Esophagus muscularis mucosa (tissue), 4 donors: ENCODE results near the gene THEMIS. TPM values are rescaled to one million over a fixed set of nuclear protein-coding genes. Genes with fewer than 3 reads are reported as not detected.

Source experiments
- DNase-seq: peaks from one replicate; pipeline ENCODE4 v3.0.0-alpha.2; 2017; ENCODE audit errors: extremely low spot score
- H3K27ac ChIP-seq, 4 donors: fragments of 200-600 bp; sonication (generic); replicated peaks in 1 of 4; 1 replicate in 3 of 4; 2 replicates in 1 of 4; pipeline ENCODE4 v1.5.1; 2016 to 2019; ENCODE audit warnings: mild to moderate bottlenecking in 1 of 4
- H3K27me3 ChIP-seq, 4 donors: fragments of 200-600 bp; sonication (generic); one replicate each; pipeline versions ENCODE4 v1.5.1 to v1.6.0; 2016 to 2019
- H3K36me3 ChIP-seq, 4 donors: fragments of 200-600 bp; sonication (generic); one replicate each; pipeline ENCODE4 v1.5.1; 2016 to 2019
- H3K4me1 ChIP-seq, 4 donors: fragments of 200-600 bp; sonication (generic); one replicate each; pipeline ENCODE4 v1.5.1; 2016 to 2019
- H3K4me3 ChIP-seq, 4 donors: fragments of 200-600 bp; sonication (generic); 1 replicate in 2 of 4; 2 replicates in 2 of 4; pipeline ENCODE4 v1.5.1; 2016 to 2019; ENCODE audit warnings: mild to moderate bottlenecking in 4 of 4, moderate library complexity in 1 of 4
- H3K9me3 ChIP-seq, 4 donors: fragments of 200-600 bp; sonication (generic); 1 replicate in 3 of 4; 2 replicates in 1 of 4; pipeline ENCODE4 v1.5.1; 2016 to 2019
- EP300 ChIP-seq: sonication (generic); formaldehyde crosslinking; IDR thresholded peaks from one replicate; pipeline ENCODE4 v1.6.1; 2017; ENCODE audit warnings: antibody characterized with exemption
- POLR2A ChIP-seq: fragments of 450-650 bp; IDR thresholded peaks from one replicate; pipeline ENCODE4 v1.6.1; 2017; ENCODE audit warnings: antibody characterized with exemption, moderate library complexity, mild to moderate bottlenecking, low read depth
- POLR2AphosphoS5 ChIP-seq, 2 donors: sonication (generic); formaldehyde crosslinking; IDR thresholded peaks; one replicate each; pipeline ENCODE4 v1.6.1; 2017; ENCODE audit warnings: antibody characterized with exemption in 2 of 2
- WGBS: methylation state at CpG from one replicate; pipeline ENCODE4 v1.1.5; 2018; 5-methylcytosine and 5-hydroxymethylcytosine counted together
- intact Hi-C: fragments of 100-400 bp; cut with DNase I; formaldehyde crosslinking; loops from one replicate; pipeline ENCODE4 v1.15.1; 2023
- total RNA-seq, 4 donors: library from RNA; depleted of rRNA; stranded (reverse); fragments of >200 nt; gene quantifications; one replicate each; pipeline versions ENCODE4 v1.1.0 to v1.2.1, GENCODE V29; 2016
- TF ChIP-seq, protein P1 (sequence below), 3 experiments: fragments of 200-600 bp in 2 of 3; fragments of 450-650 bp in 1 of 3; sonication (generic) in 2 of 3; IDR thresholded peaks; one replicate each; pipeline ENCODE4 v1.5.1; 2017 to 2019; ENCODE audit warnings: antibody characterized with exemption in 3 of 3, mild to moderate bottlenecking in 2 of 3, moderate library complexity in 1 of 3

THEMIS gene
- total RNA-seq, 4 donors from 2014 or later: 0.23 to 0.99 (median 0.61) TPM

DNA sequence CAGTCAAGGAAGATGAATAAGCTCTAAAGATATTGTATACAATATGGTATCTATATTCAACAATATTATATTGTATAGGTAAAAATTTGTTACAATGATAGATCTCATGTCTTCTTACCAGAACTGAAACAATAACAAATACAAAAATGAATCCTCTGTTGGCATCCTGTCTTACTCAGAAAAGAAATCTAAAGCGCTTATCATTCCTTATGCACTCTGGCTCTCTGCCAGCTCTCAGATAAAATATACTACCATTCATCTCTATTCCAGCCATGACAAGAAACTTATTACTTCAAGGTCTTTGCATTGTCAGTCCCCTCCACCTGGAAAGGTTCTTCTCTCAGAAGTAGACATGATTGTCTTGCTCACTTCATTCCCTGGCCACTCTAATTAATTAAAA is 138.6 kb downstream of the THEMIS start:
- Histone ChIP-seq H3K9me3 (no peaks in the 10 kb centered on the region), H3K27ac (no peak overlapping the region), H3K4me1 (no peaks in the 10 kb centered on the region), H3K4me3 (no peak overlapping the region), H3K36me3 (no peaks in the 10 kb centered on the region), H3K27me3 (no peaks in the 10 kb centered on the region)
- no peak for DNase-seq
- intact Hi-C loops: no loop called here
- TF ChIP-seq POLR2AphosphoS5 (IDR thresholded peaks at IDR 0.05): no peak
- TF ChIP-seq POLR2A: no peak
- TF ChIP-seq, protein P1, sequence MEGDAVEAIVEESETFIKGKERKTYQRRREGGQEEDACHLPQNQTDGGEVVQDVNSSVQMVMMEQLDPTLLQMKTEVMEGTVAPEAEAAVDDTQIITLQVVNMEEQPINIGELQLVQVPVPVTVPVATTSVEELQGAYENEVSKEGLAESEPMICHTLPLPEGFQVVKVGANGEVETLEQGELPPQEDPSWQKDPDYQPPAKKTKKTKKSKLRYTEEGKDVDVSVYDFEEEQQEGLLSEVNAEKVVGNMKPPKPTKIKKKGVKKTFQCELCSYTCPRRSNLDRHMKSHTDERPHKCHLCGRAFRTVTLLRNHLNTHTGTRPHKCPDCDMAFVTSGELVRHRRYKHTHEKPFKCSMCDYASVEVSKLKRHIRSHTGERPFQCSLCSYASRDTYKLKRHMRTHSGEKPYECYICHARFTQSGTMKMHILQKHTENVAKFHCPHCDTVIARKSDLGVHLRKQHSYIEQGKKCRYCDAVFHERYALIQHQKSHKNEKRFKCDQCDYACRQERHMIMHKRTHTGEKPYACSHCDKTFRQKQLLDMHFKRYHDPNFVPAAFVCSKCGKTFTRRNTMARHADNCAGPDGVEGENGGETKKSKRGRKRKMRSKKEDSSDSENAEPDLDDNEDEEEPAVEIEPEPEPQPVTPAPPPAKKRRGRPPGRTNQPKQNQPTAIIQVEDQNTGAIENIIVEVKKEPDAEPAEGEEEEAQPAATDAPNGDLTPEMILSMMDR (IDR thresholded peaks at IDR 0.05): no peak
- no peak for TF ChIP-seq EP300
- 50% methylated on average over 1 of the region's 1 CpG for WGBS

DNA sequence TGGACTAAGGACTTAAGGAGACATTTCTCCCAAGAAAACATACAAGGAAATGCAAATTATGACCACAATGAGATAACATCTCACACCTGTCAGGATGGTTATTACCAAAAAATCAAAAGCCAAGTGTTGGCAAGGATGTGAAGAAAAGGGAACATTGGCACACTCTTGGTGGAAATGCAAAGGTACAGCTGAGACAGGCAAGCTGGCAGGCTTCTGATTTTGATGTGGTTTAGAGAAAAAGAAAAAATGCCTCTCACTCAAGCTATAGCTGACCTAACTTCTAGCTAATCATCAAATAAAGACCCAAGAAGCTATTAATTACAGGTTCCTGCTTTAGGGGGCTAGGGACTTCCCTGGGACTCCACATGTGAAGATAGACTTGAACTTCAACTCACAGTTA is 139.8 kb downstream of the THEMIS start:
- intact Hi-C loops: no loop called here
- no peak for DNase-seq
- no peak overlapping the region for H3K4me3 ChIP-seq
- no peaks in the 10 kb centered on the region for H3K9me3 ChIP-seq
- no peak overlapping the region for H3K27ac ChIP-seq
- no peaks in the 10 kb centered on the region for H3K27me3 ChIP-seq
- H3K4me1 ChIP-seq: no peaks in the 10 kb centered on the region
- H3K36me3 ChIP-seq: no peaks in the 10 kb centered on the region
- TF ChIP-seq, protein P1 (IDR thresholded peaks at IDR 0.05): no peak
- TF ChIP-seq POLR2AphosphoS5 (IDR thresholded peaks at IDR 0.05) (no peak), POLR2A (no peak)

DNA sequence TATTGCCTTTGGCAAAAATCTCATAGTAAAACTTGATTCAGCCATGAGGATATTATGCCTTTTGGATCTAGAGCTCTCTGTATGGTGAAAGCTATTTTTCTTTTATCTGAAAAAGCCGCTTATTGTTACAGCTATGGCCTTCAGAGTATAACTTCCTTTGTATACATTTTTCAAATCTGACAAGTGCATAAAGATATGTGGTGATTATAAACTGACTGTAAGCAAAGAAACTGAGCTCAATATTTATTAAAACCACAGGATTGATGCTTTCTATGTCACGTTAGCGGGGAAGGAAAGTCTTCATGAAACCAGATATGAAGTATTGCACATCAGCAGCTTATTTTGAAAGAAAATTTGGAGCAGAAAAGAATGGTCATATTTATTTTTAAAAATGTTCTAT is 151.8 kb downstream of the THEMIS start:
- intact Hi-C loops: no loop called here
- WGBS: 86% methylated on average over 3 of the region's 3 CpGs
- no peak for DNase-seq
- Histone ChIP-seq H3K36me3 (no peaks in the 10 kb centered on the region), H3K27me3 (no peaks in the 10 kb centered on the region), H3K27ac (no peak overlapping the region), H3K9me3 (no peaks in the 10 kb centered on the region), H3K4me3 (no peak overlapping the region), H3K4me1 (no peaks in the 10 kb centered on the region)
- TF ChIP-seq, protein P1 (IDR thresholded peaks at IDR 0.05): no peak
- TF ChIP-seq EP300 (no peak), POLR2AphosphoS5 (IDR thresholded peaks at IDR 0.05) (no peak), POLR2A (no peak)

DNA sequence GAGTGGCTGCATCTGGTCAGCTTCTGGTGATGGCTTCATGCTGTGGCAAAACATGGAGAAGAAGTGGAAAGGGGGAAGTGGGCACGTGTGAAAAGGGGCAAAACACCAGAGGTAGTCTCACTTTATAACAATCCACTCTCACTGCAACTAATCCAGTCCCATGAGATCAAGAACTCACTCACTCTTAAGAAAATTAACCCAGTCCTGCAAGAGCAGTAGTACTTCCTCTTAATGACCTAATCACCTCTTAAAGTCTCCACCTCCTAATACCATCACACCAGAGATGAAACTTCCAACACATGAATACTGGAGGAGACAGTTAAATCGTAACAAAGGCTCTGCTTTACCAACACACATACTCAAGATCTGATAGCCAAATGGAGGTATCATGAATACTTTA is 152.6 kb downstream of the THEMIS start:
- no peaks in the 10 kb centered on the region for H3K4me1 ChIP-seq
- no peak overlapping the region for H3K27ac ChIP-seq
- H3K9me3 ChIP-seq: no peaks in the 10 kb centered on the region
- no peak overlapping the region for H3K4me3 ChIP-seq
- intact Hi-C loops: no loop called here
- no peaks in the 10 kb centered on the region for H3K27me3 ChIP-seq
- no peak for DNase-seq
- TF ChIP-seq POLR2AphosphoS5 (IDR thresholded peaks at IDR 0.05) (no peak), EP300 (no peak), POLR2A (no peak)
- TF ChIP-seq, protein P1 (IDR thresholded peaks at IDR 0.05): no peak
- 55% methylated on average over 2 of the region's 2 CpGs for WGBS
- H3K36me3 ChIP-seq: no peaks in the 10 kb centered on the region

DNA sequence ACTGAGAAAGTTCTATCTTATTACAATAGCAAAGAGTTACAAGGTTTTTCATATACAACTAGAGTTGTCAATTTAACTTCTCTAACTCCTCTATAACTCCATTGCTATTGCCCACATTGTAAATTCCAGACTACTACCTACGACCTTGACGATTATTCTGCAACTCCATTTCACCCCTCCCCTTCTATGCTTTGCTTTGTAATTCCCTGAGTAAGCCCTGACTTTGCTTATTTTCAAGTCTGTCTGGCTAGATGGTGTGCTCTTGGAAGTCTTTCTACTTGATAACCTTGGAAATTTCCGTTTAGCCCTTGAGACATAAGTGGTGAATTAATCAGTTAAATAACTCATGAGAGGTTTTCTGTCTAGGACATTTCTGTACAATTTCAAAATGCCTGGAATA is 162.4 kb downstream of the THEMIS start:
- H3K9me3 ChIP-seq: no peaks in the 10 kb centered on the region
- no peaks in the 10 kb centered on the region for H3K27me3 ChIP-seq
- intact Hi-C loops: loop anchor here (5.0 to 10.0 kb wide), 2 partner anchors 994 to 1516 kb away; no protein-coding TSS in a partner anchor
- TF ChIP-seq POLR2AphosphoS5 (IDR thresholded peaks at IDR 0.05) (no peak), EP300 (no peak), POLR2A (no peak)
- TF ChIP-seq, protein P1 (IDR thresholded peaks at IDR 0.05): no peak
- 84% methylated on average over 3 of the region's 3 CpGs for WGBS
- H3K27ac ChIP-seq: no peak overlapping the region
- H3K4me1 ChIP-seq: no peaks in the 10 kb centered on the region
- DNase-seq: no peak
- no peaks in the 10 kb centered on the region for H3K36me3 ChIP-seq
- no peak overlapping the region for H3K4me3 ChIP-seq
